Mesothelial cell of epicardium (in vitro differentiated cells): ENCODE measurements around the gene NDUFS5. TPM values are rescaled to one million over a fixed set of nuclear protein-coding genes. Genes with fewer than 3 reads are reported as not detected.
A peak's percentile ranks its signal among the peaks of the same experiment; 100 is the strongest.

Source experiments
- DNase-seq, 2 experiments: peaks; one replicate each; pipeline ENCODE4 v3.0.0; 2021; ENCODE audit warnings: low spot score in 2 of 2; ENCODE audit not compliant: unreplicated experiment in 2 of 2
- H3K27ac Mint-ChIP-seq: 2 replicates; pipeline ENCODE4 v1.8.0; 2021; ENCODE audit warnings: mixed read lengths
- H3K27me3 Mint-ChIP-seq: 2 replicates; pipeline ENCODE4 v1.8.0; 2021; ENCODE audit warnings: low read depth, mixed read lengths
- H3K36me3 Mint-ChIP-seq: 2 replicates; pipeline ENCODE4 v1.8.0; 2021; ENCODE audit warnings: mixed read lengths
- H3K4me1 Mint-ChIP-seq: 2 replicates; pipeline ENCODE4 v1.8.0; 2021; ENCODE audit warnings: mixed read lengths
- H3K4me3 Mint-ChIP-seq: 2 replicates; pipeline ENCODE4 v1.8.0; 2021; ENCODE audit warnings: mild to moderate bottlenecking, moderate library complexity, mixed read lengths
- H3K9me3 Mint-ChIP-seq: 2 replicates; pipeline ENCODE4 v1.8.0; 2021; ENCODE audit warnings: mixed read lengths
- total RNA-seq: library from RNA; stranded (reverse); gene quantifications from 3 replicates; pipeline ENCODE4 v1.2.1, GENCODE V29; 2021
- TF ChIP-seq, protein P1 (sequence below): fragments of 200-600 bp; sonication (generic); IDR thresholded peaks from one replicate; pipeline ENCODE4 v1.5.0; 2021; ENCODE audit warnings: antibody characterized with exemption; ENCODE audit not compliant: unreplicated experiment

The NDUFS5 gene
- total RNA-seq, 1 donor from 2014 or later: 186 TPM

DNA sequence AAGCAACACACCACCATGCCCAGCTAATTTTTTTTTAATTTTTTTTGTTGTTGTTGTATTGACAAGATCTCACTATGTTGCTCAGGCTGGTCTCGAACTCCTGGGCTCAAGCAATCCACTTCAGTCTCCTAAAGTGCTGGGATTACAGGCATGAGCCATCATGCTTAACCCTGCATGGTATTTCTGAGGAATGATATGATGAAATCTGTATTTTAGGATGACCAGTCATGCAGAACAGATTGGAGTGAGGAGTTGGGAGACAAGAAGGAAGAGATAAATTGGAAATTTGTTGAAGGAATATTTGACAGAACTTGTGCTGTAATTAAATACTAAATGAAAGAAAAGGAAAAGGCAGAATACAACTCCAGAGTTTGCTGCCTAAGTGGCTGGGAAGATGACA is 4.7 kb upstream of the NDUFS5 start:
- Mint-ChIP-seq H3K9me3 (peaks cover 4% of the 10 kb centered on the region), H3K4me1 (peaks cover 5% of the 10 kb centered on the region), H3K4me3 (no peak overlapping the region), H3K27ac (no peak overlapping the region), H3K36me3 (no peaks in the 10 kb centered on the region), H3K27me3 (no peaks in the 10 kb centered on the region)
- no peak for DNase-seq
- TF ChIP-seq, protein P1, sequence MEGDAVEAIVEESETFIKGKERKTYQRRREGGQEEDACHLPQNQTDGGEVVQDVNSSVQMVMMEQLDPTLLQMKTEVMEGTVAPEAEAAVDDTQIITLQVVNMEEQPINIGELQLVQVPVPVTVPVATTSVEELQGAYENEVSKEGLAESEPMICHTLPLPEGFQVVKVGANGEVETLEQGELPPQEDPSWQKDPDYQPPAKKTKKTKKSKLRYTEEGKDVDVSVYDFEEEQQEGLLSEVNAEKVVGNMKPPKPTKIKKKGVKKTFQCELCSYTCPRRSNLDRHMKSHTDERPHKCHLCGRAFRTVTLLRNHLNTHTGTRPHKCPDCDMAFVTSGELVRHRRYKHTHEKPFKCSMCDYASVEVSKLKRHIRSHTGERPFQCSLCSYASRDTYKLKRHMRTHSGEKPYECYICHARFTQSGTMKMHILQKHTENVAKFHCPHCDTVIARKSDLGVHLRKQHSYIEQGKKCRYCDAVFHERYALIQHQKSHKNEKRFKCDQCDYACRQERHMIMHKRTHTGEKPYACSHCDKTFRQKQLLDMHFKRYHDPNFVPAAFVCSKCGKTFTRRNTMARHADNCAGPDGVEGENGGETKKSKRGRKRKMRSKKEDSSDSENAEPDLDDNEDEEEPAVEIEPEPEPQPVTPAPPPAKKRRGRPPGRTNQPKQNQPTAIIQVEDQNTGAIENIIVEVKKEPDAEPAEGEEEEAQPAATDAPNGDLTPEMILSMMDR: no peak

DNA sequence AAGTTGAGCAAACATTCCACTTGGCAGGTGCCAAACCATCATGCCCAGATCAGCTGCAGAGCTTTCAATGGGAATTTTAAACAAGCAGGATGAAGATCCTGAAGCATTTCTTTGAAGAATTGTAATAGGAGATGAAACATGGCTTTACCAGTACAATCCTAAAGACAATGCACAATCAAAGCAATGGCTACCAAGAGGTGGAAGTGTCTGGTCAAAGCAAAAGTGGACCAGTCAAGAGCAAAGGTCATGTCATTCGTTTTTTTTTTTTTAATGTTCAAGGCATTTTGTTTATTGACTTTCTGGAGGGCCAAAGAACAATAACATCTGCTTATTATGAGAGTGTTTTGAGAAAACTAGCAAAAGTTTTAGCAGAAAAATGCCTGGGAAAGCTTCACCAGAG is 3.0 kb upstream of the NDUFS5 start:
- TF ChIP-seq, protein P1: no peak
- Mint-ChIP-seq H3K4me3 (no peak overlapping the region), H3K27ac (no peak overlapping the region), H3K9me3 (peaks cover 4% of the 10 kb centered on the region), H3K4me1 (peaks cover 7% of the 10 kb centered on the region), H3K27me3 (no peaks in the 10 kb centered on the region), H3K36me3 (no peaks in the 10 kb centered on the region)
- DNase-seq: no peak

DNA sequence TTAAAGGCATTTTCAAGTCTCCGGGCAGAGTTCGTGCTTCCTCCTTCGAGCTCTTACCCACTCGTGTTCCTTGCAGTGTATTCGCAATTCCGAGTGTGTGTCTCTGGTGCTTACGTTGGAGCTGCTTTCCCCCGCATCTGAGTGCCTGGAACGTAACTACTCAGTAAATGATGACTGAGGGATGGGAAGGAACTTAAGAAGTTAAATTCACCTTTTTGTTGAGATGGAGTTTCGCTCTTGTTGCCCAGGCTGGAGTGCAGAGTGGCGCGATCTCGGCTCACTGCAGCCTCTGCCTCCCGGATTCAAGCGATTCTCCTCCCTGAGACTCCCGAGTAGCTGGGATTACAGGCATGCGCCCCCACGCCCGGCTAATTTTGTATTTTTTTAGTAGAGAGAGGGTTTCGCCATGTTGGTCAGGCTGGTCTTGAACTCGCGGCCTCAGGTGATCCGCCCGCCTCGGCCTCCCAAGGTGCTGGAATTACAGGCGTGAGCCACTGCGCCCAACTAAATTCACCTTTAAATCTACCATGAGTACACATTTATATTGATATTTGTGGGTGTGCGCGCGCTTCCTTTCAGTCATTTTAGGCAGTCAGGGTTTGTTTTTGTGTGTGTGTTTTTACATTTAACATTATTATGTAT is 837 bp downstream of the NDUFS5 start:
- Mint-ChIP-seq H3K4me1 (peaks cover 9% of the 10 kb centered on the region), H3K4me3 (peak overlapping the region; percentile 92), H3K27me3 (no peaks in the 10 kb centered on the region), H3K27ac (peak overlapping the region; percentile 99), H3K36me3 (peaks cover 16% of the 10 kb centered on the region), H3K9me3 (peaks cover 4% of the 10 kb centered on the region)
- TF ChIP-seq, protein P1: no peak
- DNase-seq: no peak

DNA sequence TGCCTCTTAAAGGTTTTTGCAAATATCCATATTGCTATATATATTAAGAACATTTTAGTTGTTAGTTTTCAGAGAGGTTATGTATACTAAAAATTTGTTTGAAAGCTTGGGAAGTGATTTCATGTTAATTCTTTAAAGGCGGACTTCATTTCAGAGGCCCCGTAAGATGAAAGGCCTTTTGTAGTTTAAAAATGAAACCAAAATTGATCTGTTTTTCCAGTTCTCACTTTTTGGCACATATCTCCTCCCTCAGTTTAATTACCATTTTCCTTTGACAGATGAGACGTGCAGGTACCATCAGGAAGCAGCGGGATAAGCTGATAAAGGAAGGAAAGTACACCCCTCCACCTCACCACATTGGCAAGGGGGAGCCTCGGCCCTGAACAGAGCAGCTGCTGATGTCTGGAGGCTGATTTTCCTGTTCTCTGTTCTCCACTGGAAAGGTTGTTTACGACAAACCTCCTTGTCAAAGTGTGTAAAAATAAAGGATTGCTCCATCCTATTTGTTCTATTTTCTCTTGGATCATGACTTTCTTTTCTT is 8.0 kb downstream of the NDUFS5 start:
- Mint-ChIP-seq H3K4me1 (no peaks in the 10 kb centered on the region), H3K27me3 (no peaks in the 10 kb centered on the region), H3K27ac (no peak overlapping the region), H3K9me3 (peaks cover 3% of the 10 kb centered on the region), H3K36me3 (peaks cover 45% of the 10 kb centered on the region), H3K4me3 (no peak overlapping the region)
- no peak for DNase-seq
- TF ChIP-seq, protein P1: no peak

DNA sequence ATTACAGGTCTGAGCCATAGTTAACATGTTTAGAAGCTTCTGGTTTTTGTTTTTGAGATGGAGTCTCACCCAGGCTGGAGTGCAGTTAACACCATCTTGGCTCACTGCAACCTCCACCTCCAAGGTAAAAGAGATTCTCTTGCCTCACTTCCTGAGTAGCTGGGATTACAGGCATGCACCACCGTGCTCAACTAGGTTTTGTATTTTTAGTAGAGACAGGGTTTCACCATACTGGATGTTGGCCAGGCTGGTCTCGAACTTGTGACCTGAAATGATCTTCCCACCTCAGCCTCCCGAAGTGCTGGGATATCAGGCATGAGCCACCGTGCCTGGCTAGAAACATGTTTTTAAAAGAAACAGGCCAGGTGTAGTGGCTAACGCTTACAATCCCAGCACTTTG is 10.5 kb downstream of the NDUFS5 start:
- TF ChIP-seq, protein P1: no peak
- Mint-ChIP-seq H3K4me3 (no peak overlapping the region), H3K4me1 (no peaks in the 10 kb centered on the region), H3K27ac (no peak overlapping the region), H3K9me3 (peaks cover 3% of the 10 kb centered on the region), H3K27me3 (no peaks in the 10 kb centered on the region), H3K36me3 (peaks cover 43% of the 10 kb centered on the region)
- DNase-seq: no peak
